K562 (cell line): ENCODE results near the gene INPPL1. TPM values are rescaled to one million over a fixed set of nuclear protein-coding genes. Genes with fewer than 3 reads are reported as not detected.

Experiments
- ELF2 ChIP-seq: fragments of 250-450 bp; sonication (Bioruptor Pico); IDR thresholded peaks from 2 replicates; pipeline ENCODE4 v1.5.0; 2021; ENCODE audit warnings: mild to moderate bottlenecking
- GTF2A2 ChIP-seq: IDR thresholded peaks from 2 replicates; pipeline ENCODE4 v1.6.1; 2016; ENCODE audit warnings: mild to moderate bottlenecking, missing genetic modification characterization, missing compliant biosample characterization
- MBD1 ChIP-seq: fragments of 250-450 bp; sonication (Bioruptor Pico); IDR thresholded peaks from 2 replicates; pipeline ENCODE4 v1.8.0; 2022; ENCODE audit warnings: inconsistent platforms
- NFYB ChIP-seq: IDR thresholded peaks from 2 replicates; pipeline ENCODE4 v1.6.1; 2011; ENCODE audit warnings: mild to moderate bottlenecking, moderate library complexity; ENCODE audit not compliant: insufficient read length; ENCODE audit errors: extremely low read depth
- PHB ChIP-seq: fragments of 250-450 bp; sonication (Bioruptor Pico); IDR thresholded peaks from 2 replicates; pipeline ENCODE4 v1.5.0; 2021
- POLR3G ChIP-seq: IDR thresholded peaks from 2 replicates; pipeline ENCODE4 v1.6.1; 2011; ENCODE audit not compliant: insufficient read length, insufficient replicate concordance; ENCODE audit errors: extremely low read depth
- RAD21 ChIP-seq, 2 experiments: fragments of 250-450 bp in 1 of 2; fragments of 450-650 bp in 1 of 2; sonication (Bioruptor Pico) in 1 of 2; formaldehyde crosslinking in 1 of 2; IDR thresholded peaks in 1 of 2; conservative IDR thresholded peaks in 1 of 2; 2 replicates each; pipeline versions ENCODE4 v1.4.0 to v1.8.0; 2020 to 2022; ENCODE audit warnings: mild to moderate bottlenecking in 2 of 2, moderate library complexity in 1 of 2
- RBBP5 ChIP-seq: fragments of 200-600 bp; sonication (generic); IDR thresholded peaks from 2 replicates; pipeline ENCODE4 v1.6.1; 2012; ENCODE audit warnings: borderline replicate concordance, mild to moderate bottlenecking, low read length, control low read depth, inconsistent platforms; ENCODE audit not compliant: insufficient read depth, poor library complexity, severe bottlenecking
- SMAD1 ChIP-seq: fragments of 150-350 bp; IDR thresholded peaks from 2 replicates; pipeline ENCODE4 v1.6.1; 2014; ENCODE audit warnings: low read length, low read depth; ENCODE audit not compliant: partially characterized antibody
- SRF ChIP-seq, 2 experiments: fragments of 250-450, 450-650 bp in 1 of 2; sonication (Bioruptor Pico) in 1 of 2; sonication (generic) in 1 of 2; formaldehyde crosslinking; IDR thresholded peaks; 2 replicates each; pipeline versions ENCODE4 v1.5.0 to v1.5.1; 2020 to 2022; ENCODE audit warnings: mild to moderate bottlenecking in 1 of 2, missing genetic modification reagents in 1 of 2
- TOE1 ChIP-seq, 2 experiments: fragments of 450-650 bp in 1 of 2; sonication (generic) in 1 of 2; formaldehyde crosslinking in 1 of 2; IDR thresholded peaks; 2 replicates each; pipeline versions ENCODE4 v1.7.1 to v1.8.0; 2016 to 2022; ENCODE audit warnings: borderline replicate concordance in 2 of 2, mild to moderate bottlenecking in 2 of 2, antibody characterized with exemption in 1 of 2, inconsistent platforms in 1 of 2, low read depth in 1 of 2, missing genetic modification reagents in 1 of 2, moderate library complexity in 1 of 2
- XRCC4 ChIP-seq: IDR thresholded peaks from one replicate; pipeline ENCODE4 v1.6.1; 2011; ENCODE audit not compliant: insufficient read depth, insufficient read length; ENCODE audit errors: extremely low read depth
- YBX1 ChIP-seq: fragments of 450-650 bp; IDR thresholded peaks from 2 replicates; pipeline ENCODE4 v1.7.1; 2016; ENCODE audit warnings: mild to moderate bottlenecking
- ZBTB12 ChIP-seq: fragments of 250-450 bp; sonication (Bioruptor Pico); IDR thresholded peaks from 2 replicates; pipeline ENCODE4 v1.4.0; 2020
- ZBTB2 ChIP-seq: fragments of 450-650 bp; IDR thresholded peaks from 2 replicates; pipeline ENCODE4 v1.6.1; 2016; ENCODE audit warnings: antibody characterized with exemption
- ZFP30 ChIP-seq: fragments of 250-450 bp; sonication (Bioruptor Pico); IDR thresholded peaks from 2 replicates; pipeline ENCODE4 v1.8.0; 2022; ENCODE audit warnings: moderate library complexity, mild to moderate bottlenecking, inconsistent platforms, borderline replicate concordance
- ZNF324 ChIP-seq: fragments of 250-450 bp; sonication (Bioruptor Pico); IDR thresholded peaks from 2 replicates; pipeline ENCODE4 v1.4.0; 2020; ENCODE audit warnings: mild to moderate bottlenecking
- ZNF655 ChIP-seq: fragments of 250-450 bp; sonication (Bioruptor Pico); IDR thresholded peaks from 2 replicates; pipeline ENCODE4 v1.5.0; 2021
- polyA plus RNA-seq, 8 experiments: library from polyadenylated mRNA; depleted of rRNA in 4 of 8; stranded (reverse) in 5 of 8; unstranded in 3 of 8; fragments of >200 nt; fragmentation: Nextera tagmentation in 2 of 8; fragmentation: Illumina TruSeq in 1 of 8; extraction: Ambion mirVana in 2 of 8; extraction: Trizol in 1 of 8; gene quantifications; 2 replicates each; pipeline versions ENCODE4 v1.2.1 to v1.2.3, GENCODE V29; 2011 to 2014; ENCODE audit warnings: inconsistent platforms in 1 of 8, missing spikeins in 1 of 8
- total RNA-seq, 7 experiments: library from RNA; depleted of rRNA in 6 of 7; stranded (reverse); fragments of >200 nt in 6 of 7; fragmentation: Illumina TruSeq in 2 of 7; extraction: Trizol in 2 of 7; gene quantifications; 2 replicates each; pipeline versions ENCODE4 v1.2.1 to v1.2.3, GENCODE V29; 2011 to 2021; ENCODE audit warnings: low replicate concordance in 1 of 7
- TF ChIP-seq, protein P1 (sequence below): fragments of 450-650 bp; IDR thresholded peaks from 2 replicates; pipeline ENCODE4 v1.6.1; 2016

INPPL1 gene
- total and polyA plus RNA-seq, 9 of the 15 experiments (the other 6 are each of a cell fraction or from before 2014, with no cell fraction given): 0.55 to 137 (median 61.6) TPM

DNA sequence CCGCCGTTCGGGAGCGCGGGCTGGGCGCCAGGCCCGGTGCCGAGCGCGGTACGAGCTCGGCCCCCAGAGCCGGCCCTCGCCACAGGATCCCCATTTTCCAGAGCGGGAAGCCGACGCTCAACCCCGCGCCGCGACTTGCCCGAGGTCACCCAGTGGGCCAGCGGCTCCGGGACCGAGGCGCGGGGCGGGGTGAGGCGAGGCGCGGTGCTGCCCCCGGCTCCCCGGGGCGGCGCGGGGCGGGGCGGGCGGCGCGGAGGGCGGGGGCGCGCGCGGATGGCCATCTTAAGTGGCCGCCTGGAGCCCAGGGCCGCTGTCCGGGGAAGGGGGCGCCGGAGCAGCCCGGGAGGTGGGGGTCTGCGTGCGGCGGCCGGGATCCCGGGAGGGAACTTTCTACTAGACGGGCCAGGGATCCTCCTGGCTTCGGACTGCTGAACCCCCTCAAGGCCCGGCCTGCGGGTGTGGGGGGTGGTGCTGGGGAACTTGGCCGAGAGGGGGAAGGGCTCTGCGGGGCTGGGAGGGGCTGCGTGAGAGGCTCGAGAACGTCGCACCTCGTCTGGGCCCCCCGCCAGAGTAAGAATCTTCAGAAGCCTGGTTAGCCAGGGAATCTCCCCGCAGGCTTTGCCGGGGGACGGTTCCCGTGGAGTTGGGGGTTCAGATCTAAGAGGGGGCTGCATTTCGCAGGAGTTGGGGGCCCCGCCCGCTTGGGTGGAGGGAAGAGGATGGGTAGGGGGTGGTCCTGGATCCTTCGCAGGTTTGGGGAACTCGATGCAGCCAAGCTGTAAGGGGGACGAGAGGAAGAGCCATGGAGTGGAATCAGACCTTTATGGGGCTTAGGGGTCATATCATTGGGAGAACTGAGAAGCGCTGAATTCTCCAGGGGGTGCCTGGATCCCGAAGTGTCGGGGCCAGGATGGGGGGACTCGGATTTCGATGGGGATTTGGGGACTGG, 678 bp upstream of the INPPL1 start (continued):
- no peak for TF ChIP-seq RAD21 (CRISPR knock-in tag; conservative IDR thresholded peaks at IDR 0.05 in 1 of 2, IDR thresholded peaks at IDR 0.05 in 1 of 2)
- no peak for TF ChIP-seq XRCC4
- no peak for TF ChIP-seq RBBP5
- TF ChIP-seq ZNF655 (CRISPR knock-in tag): no peak
- no peak for TF ChIP-seq MBD1 (CRISPR knock-in tag)
- no peak for TF ChIP-seq ZNF324 (CRISPR knock-in tag)
- TF ChIP-seq PHB (CRISPR knock-in tag): no peak
- no peak for TF ChIP-seq NFYB
- TF ChIP-seq ZBTB2: no peak
- no peak for TF ChIP-seq SRF (CRISPR knock-in tag; IDR thresholded peaks at IDR 0.05)
- no peak for TF ChIP-seq SMAD1
- no peak for TF ChIP-seq ZBTB12 (CRISPR knock-in tag)
- no peak for TF ChIP-seq POLR3G
- no peak for TF ChIP-seq ZFP30 (CRISPR knock-in tag)
- no peak for TF ChIP-seq ELF2 (CRISPR knock-in tag)
- no peak for TF ChIP-seq YBX1
- TF ChIP-seq, protein P1, sequence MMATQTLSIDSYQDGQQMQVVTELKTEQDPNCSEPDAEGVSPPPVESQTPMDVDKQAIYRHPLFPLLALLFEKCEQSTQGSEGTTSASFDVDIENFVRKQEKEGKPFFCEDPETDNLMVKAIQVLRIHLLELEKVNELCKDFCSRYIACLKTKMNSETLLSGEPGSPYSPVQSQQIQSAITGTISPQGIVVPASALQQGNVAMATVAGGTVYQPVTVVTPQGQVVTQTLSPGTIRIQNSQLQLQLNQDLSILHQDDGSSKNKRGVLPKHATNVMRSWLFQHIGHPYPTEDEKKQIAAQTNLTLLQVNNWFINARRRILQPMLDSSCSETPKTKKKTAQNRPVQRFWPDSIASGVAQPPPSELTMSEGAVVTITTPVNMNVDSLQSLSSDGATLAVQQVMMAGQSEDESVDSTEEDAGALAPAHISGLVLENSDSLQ: no peak
- no peak for TF ChIP-seq GTF2A2 (tag)
- TF ChIP-seq TOE1 (IDR thresholded peaks at IDR 0.05; ENCODE audit: borderline replicate concordance): 0 out of 2 replicates have a peak, but pooled peaks have one; percentile 10
- TF ChIP-seq TOE1 (CRISPR knock-in tag; IDR thresholded peaks at IDR 0.05; ENCODE audit: borderline replicate concordance, low read depth): no peak
